GM21447 (cell line): Measurements from ENCODE around the gene FIGNL2.

Experiments
- ATAC-seq: cut with Tn5 transposase; IDR thresholded peaks from one replicate; pipeline ENCODE4 v1.9.1; 2021; ENCODE audit not compliant: unreplicated experiment

FIGNL2 gene

GRCh38 chr12:51777973-51778372, 70.5 kb downstream of the FIGNL2 start:
- ATAC-seq, result no peak

- ATAC-seq, result no peak
Measured at GRCh38 chr12:51777457-51777856, 71.1 kb downstream of the FIGNL2 start.

DNA sequence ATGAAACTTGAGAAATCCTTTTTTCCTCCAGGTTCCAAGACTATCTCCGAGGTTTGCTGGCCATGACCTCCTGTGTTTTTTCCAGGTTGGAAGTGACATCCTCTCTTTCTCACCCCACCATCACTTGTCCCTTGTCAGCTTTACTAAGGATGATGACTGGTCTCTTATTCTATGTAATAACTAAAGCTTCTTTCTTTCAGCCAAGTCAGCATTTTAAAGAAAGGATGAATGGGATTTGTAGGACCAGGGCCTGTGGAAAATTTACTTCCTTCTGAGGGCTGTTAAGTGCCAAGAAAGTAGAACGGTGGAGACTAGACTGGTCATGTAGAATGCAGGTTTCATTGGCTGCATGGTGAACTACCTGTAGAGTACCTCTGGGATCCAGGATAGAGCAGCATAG, 73.6 kb downstream of the FIGNL2 start:
- no peak for ATAC-seq

DNA sequence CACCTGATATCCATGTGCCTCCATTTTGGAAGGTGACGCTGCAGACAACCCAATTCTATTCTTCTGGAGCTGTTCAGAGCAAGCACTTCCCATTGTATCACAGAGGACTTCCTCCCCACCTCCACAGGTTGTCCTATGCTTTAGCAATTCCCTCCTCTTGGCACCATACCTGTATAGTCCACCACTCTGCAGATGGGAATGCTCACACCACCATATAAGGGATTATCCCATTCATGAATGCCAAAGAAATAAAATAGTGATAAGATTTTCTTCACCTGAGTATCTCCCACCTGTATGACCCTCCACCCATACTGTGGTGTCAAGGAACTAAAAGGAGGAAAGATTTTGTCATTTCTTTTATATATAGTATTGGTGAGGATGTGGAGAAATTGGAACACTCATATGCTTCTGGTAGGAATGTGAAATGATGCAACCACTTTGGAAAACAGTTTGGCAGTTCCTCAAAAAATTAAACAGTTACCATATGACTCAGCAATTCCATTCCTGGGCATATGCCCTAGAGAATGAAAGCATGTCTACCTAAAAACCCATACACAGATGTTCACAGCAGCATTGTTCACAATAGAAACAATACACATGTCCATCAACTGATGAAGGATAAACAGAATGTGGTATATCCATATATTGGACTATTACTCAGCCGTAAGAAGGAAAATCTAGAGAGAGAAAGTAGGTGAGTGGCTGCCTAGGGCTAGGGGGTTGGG, 75.2 kb downstream of the FIGNL2 start:
- no peak for ATAC-seq

- no peak for ATAC-seq
Measured at GRCh38 chr12:51771008-51771407, 77.5 kb downstream of the FIGNL2 start.
